ENCODE data around the gene RFXANK. TPM values are rescaled to one million over a fixed set of nuclear protein-coding genes. Genes with fewer than 3 reads are reported as not detected.

The RFXANK gene
- total RNA-seq, 1 experiment from 2014 or later, result 73.4 TPM

- no peak overlapping the region for H3K4me3 ChIP-seq (ENCODE audit: low read depth, low read length)
- no peaks in the 10 kb centered on the region for H3K27me3 ChIP-seq (replicated peaks; ENCODE audit: control insufficient read depth, insufficient read depth, low read length)
- TF ChIP-seq, protein P1, sequence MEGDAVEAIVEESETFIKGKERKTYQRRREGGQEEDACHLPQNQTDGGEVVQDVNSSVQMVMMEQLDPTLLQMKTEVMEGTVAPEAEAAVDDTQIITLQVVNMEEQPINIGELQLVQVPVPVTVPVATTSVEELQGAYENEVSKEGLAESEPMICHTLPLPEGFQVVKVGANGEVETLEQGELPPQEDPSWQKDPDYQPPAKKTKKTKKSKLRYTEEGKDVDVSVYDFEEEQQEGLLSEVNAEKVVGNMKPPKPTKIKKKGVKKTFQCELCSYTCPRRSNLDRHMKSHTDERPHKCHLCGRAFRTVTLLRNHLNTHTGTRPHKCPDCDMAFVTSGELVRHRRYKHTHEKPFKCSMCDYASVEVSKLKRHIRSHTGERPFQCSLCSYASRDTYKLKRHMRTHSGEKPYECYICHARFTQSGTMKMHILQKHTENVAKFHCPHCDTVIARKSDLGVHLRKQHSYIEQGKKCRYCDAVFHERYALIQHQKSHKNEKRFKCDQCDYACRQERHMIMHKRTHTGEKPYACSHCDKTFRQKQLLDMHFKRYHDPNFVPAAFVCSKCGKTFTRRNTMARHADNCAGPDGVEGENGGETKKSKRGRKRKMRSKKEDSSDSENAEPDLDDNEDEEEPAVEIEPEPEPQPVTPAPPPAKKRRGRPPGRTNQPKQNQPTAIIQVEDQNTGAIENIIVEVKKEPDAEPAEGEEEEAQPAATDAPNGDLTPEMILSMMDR (IDR thresholded peaks at IDR 0.05; ENCODE audit: insufficient read depth in 1 of 2, low read depth in 1 of 2, low read length in 1 of 2, severe bottlenecking in 1 of 2, unreplicated experiment in 1 of 2), result no peak
- BruUV-seq (replicated peaks), result no TSS peak
- Mint-ChIP-seq H3K36me3 (ENCODE audit: insufficient read depth, unreplicated experiment) (no peaks in the 10 kb centered on the region), H3K4me3 (ENCODE audit: unreplicated experiment) (no peak overlapping the region), H3K27ac (ENCODE audit: unreplicated experiment) (no peak overlapping the region), H3K9me3 (ENCODE audit: unreplicated experiment) (no peaks in the 10 kb centered on the region), H3K27me3 (ENCODE audit: insufficient read depth, unreplicated experiment) (no peaks in the 10 kb centered on the region), H3K4me1 (ENCODE audit: low read depth, unreplicated experiment) (no peaks in the 10 kb centered on the region)
- H3K36me3 ChIP-seq (ENCODE audit: control insufficient read depth, insufficient read depth, low read length), result no peaks in the 10 kb centered on the region
- ChIA-PET POLR2A (interaction anchor here (0.6 kb wide), 1 partner anchor 230 kb away, joined by 11 read pairs; no protein-coding TSS in a partner anchor), CTCF (no interaction called here)
- H3K4me1 ChIP-seq, result no peaks in the 10 kb centered on the region
- DNase-seq, result no peak
- intact Hi-C loops (cut with micrococcal nuclease; ENCODE audit: unreplicated experiment), result no loop called here
- H3K9me3 ChIP-seq, result no peaks in the 10 kb centered on the region
Measured at GRCh38 chr19:19159534-19159933, 32.5 kb upstream of the RFXANK start.

- no peaks in the 10 kb centered on the region for H3K27me3 ChIP-seq (replicated peaks; ENCODE audit: control insufficient read depth, insufficient read depth, low read length)
- H3K36me3 ChIP-seq (ENCODE audit: control insufficient read depth, insufficient read depth, low read length), result no peaks in the 10 kb centered on the region
- no TSS peak for BruUV-seq (replicated peaks)
- POLR2A ChIA-PET, result no interaction called here
- no peaks in the 10 kb centered on the region for H3K4me1 ChIP-seq
- Mint-ChIP-seq H3K4me3 (ENCODE audit: unreplicated experiment) (no peak overlapping the region), H3K27me3 (ENCODE audit: insufficient read depth, unreplicated experiment) (no peaks in the 10 kb centered on the region), H3K4me1 (ENCODE audit: low read depth, unreplicated experiment) (no peaks in the 10 kb centered on the region), H3K36me3 (ENCODE audit: insufficient read depth, unreplicated experiment) (no peaks in the 10 kb centered on the region), H3K9me3 (ENCODE audit: unreplicated experiment) (no peaks in the 10 kb centered on the region), H3K27ac (ENCODE audit: unreplicated experiment) (no peak overlapping the region)
- no peak overlapping the region for H3K4me3 ChIP-seq (ENCODE audit: low read depth, low read length)
- no peak for DNase-seq
- intact Hi-C loops (cut with micrococcal nuclease; ENCODE audit: unreplicated experiment), result no loop called here
- H3K9me3 ChIP-seq, result no peaks in the 10 kb centered on the region
- CTCF ChIA-PET, result no interaction called here
- TF ChIP-seq, protein P1 (IDR thresholded peaks at IDR 0.05; ENCODE audit: insufficient read depth in 1 of 2, low read depth in 1 of 2, low read length in 1 of 2, severe bottlenecking in 1 of 2, unreplicated experiment in 1 of 2), result no peak
Measured at GRCh38 chr19:19160461-19161035, 31.5 kb upstream of the RFXANK start.

GRCh38 chr19:19162495-19162894 is 29.6 kb upstream of the RFXANK start:
- H3K36me3 ChIP-seq (ENCODE audit: control insufficient read depth, insufficient read depth, low read length), result no peaks in the 10 kb centered on the region
- ChIA-PET POLR2A (no interaction called here), CTCF (no interaction called here)
- Mint-ChIP-seq H3K4me3 (ENCODE audit: unreplicated experiment) (no peak overlapping the region), H3K27me3 (ENCODE audit: insufficient read depth, unreplicated experiment) (no peaks in the 10 kb centered on the region), H3K36me3 (ENCODE audit: insufficient read depth, unreplicated experiment) (no peaks in the 10 kb centered on the region), H3K4me1 (ENCODE audit: low read depth, unreplicated experiment) (no peaks in the 10 kb centered on the region), H3K27ac (ENCODE audit: unreplicated experiment) (no peak overlapping the region), H3K9me3 (ENCODE audit: unreplicated experiment) (no peaks in the 10 kb centered on the region)
- H3K9me3 ChIP-seq, result no peaks in the 10 kb centered on the region
- DNase-seq, result no peak
- no peak overlapping the region for H3K4me3 ChIP-seq (ENCODE audit: low read depth, low read length)
- no peaks in the 10 kb centered on the region for H3K27me3 ChIP-seq (replicated peaks; ENCODE audit: control insufficient read depth, insufficient read depth, low read length)
- intact Hi-C loops (cut with micrococcal nuclease; ENCODE audit: unreplicated experiment), result no loop called here
- no peaks in the 10 kb centered on the region for H3K4me1 ChIP-seq
- no TSS peak for BruUV-seq (replicated peaks)
- TF ChIP-seq, protein P1 (IDR thresholded peaks at IDR 0.05; ENCODE audit: insufficient read depth in 1 of 2, low read depth in 1 of 2, low read length in 1 of 2, severe bottlenecking in 1 of 2, unreplicated experiment in 1 of 2), result no peak
